SU-DHL-6 (cell line): Measurements from ENCODE around the gene MMRN2.

Source experiments
- CTCF ChIP-seq: fragments of 200-600 bp; sonication (generic); IDR thresholded peaks from one replicate; pipeline ENCODE4 v1.5.1; 2017; ENCODE audit warnings: antibody characterized with exemption, mild to moderate bottlenecking, low read length, moderate library complexity; ENCODE audit not compliant: insufficient read depth, poor library complexity, severe bottlenecking
- EZH2phosphoT487 ChIP-seq: fragments of 200-600 bp; sonication (generic), shearing (Covaris generic); conservative IDR thresholded peaks from 2 replicates; pipeline ENCODE4 v1.6.1; 2018; ENCODE audit warnings: mild to moderate bottlenecking, antibody characterized with exemption, low read length, moderate library complexity, mixed read lengths

GRCh38 chr10:86938260-86938659 lies 19.2 kb downstream of the MMRN2 start:
- TF ChIP-seq CTCF (no peak), EZH2phosphoT487 (no peak)
